HL-60 (cell line): ENCODE measurements around the gene AP2B1.

ENCODE experiments used
- GABPA ChIP-seq: IDR thresholded peaks from 2 replicates; pipeline ENCODE4 v1.6.1; 2012; ENCODE audit warnings: low read depth
- TF ChIP-seq, protein P1 (sequence below): IDR thresholded peaks from one replicate; pipeline ENCODE4 v1.5.1; 2011; ENCODE audit warnings: low read length, control low read depth, inconsistent platforms; ENCODE audit not compliant: insufficient read depth

- TF ChIP-seq, protein P1, sequence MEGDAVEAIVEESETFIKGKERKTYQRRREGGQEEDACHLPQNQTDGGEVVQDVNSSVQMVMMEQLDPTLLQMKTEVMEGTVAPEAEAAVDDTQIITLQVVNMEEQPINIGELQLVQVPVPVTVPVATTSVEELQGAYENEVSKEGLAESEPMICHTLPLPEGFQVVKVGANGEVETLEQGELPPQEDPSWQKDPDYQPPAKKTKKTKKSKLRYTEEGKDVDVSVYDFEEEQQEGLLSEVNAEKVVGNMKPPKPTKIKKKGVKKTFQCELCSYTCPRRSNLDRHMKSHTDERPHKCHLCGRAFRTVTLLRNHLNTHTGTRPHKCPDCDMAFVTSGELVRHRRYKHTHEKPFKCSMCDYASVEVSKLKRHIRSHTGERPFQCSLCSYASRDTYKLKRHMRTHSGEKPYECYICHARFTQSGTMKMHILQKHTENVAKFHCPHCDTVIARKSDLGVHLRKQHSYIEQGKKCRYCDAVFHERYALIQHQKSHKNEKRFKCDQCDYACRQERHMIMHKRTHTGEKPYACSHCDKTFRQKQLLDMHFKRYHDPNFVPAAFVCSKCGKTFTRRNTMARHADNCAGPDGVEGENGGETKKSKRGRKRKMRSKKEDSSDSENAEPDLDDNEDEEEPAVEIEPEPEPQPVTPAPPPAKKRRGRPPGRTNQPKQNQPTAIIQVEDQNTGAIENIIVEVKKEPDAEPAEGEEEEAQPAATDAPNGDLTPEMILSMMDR, result no peak
- TF ChIP-seq GABPA, result no peak
These were observed 42.0 kb upstream of the AP2B1 start for GRCh38 chr17:35545150-35545549.
